HepG2 (cell line): Measurements from ENCODE around the gene AIP. TPM values are rescaled to one million over a fixed set of nuclear protein-coding genes. Genes with fewer than 3 reads are reported as not detected.

Experiments
- ATAC-seq: fragments of 200-7000 bp; cut with Tn5 transposase; 3 replicates; pipeline ENCODE4 v1.9.1; 2020; ENCODE audit warnings: mild to moderate bottlenecking, moderate library complexity
- BruUV-seq: library from RNA; stranded (reverse); fragments of 400-500 nt; replicated peaks from 2 replicates; lab custom pipeline; 2021; lab: Mats Ljungman, UMichigan
- CTCF ChIA-PET: fragments of 300-600 bp; formaldehyde crosslinking; extraction: SDS; loops from one replicate; lab custom pipeline; 2021; ENCODE audit warnings: low total read pairs, inconsistent platforms, low intra/inter-chr PET ratio; lab: Yijun Ruan, JAX
- POLR2A ChIA-PET: fragments of 350-600 bp; sonication (Branson Sonifier 250); formaldehyde crosslinking; loops from one replicate; lab custom pipeline; 2020; ENCODE audit warnings: antibody characterized with exemption, inconsistent platforms; lab: Yijun Ruan, JAX
- DNase-seq: peaks from one replicate; pipeline ENCODE4 v3.0.0-alpha.2; 2015; ENCODE audit warnings: low spot score
- FAIRE-seq: peaks from 3 replicates; lab custom pipeline; 2011; peaks lifted over from hg19 to GRCh38; lab: Jason Lieb, UNC
- H2AFZ ChIP-seq: one replicate; pipeline ENCODE4 v1.6.1; 2011; ENCODE audit warnings: low read length, inconsistent platforms
- H3K27ac ChIP-seq: fragments of 300-600 bp; 3 replicates; pipeline ENCODE4 v1.8.0; 2011; ENCODE audit warnings: mixed run types, mild to moderate bottlenecking, mixed read lengths, low read length, inconsistent platforms; ENCODE audit not compliant: insufficient read depth; ENCODE audit errors: extremely low read length
- H3K27me3 ChIP-seq, 2 experiments: fragments of 200-600 bp in 1 of 2; 2 replicates in 1 of 2; 3 replicates in 1 of 2; pipeline versions ENCODE4 v1.6.0 to v1.8.0; 2011; ENCODE audit warnings: low read length in 2 of 2, mild to moderate bottlenecking in 2 of 2, moderate library complexity in 2 of 2, inconsistent platforms in 1 of 2; ENCODE audit not compliant: insufficient read depth in 2 of 2, control insufficient read depth in 1 of 2
- H3K36me3 ChIP-seq, 2 experiments: fragments of 200-600 bp in 1 of 2; replicated peaks in 1 of 2; 2 replicates in 1 of 2; 3 replicates in 1 of 2; pipeline versions ENCODE4 v1.5.1 to v1.8.0; 2011; ENCODE audit warnings: low read length in 2 of 2, inconsistent platforms in 1 of 2; ENCODE audit not compliant: insufficient read depth in 2 of 2, control insufficient read depth in 1 of 2
- H3K4me1 ChIP-seq: 2 replicates; pipeline ENCODE4 v1.5.1; 2012; ENCODE audit warnings: low read length, inconsistent platforms; ENCODE audit not compliant: insufficient read depth
- H3K4me2 ChIP-seq: 2 replicates; pipeline ENCODE4 v1.6.0; 2011; ENCODE audit warnings: low read depth, low read length, inconsistent platforms
- H3K4me3 ChIP-seq, 3 experiments: fragments of 200-600 bp in 1 of 3; sonication (generic), shearing (Covaris generic) in 1 of 3; replicated peaks in 1 of 3; 2 replicates each; pipeline ENCODE4 v1.5.1; 2011 to 2016; ENCODE audit warnings: low read length in 3 of 3, inconsistent platforms in 2 of 3, low read depth in 2 of 3, mild to moderate bottlenecking in 2 of 3, control low read depth in 1 of 3, mixed read lengths in 1 of 3; ENCODE audit not compliant: insufficient read depth in 1 of 3
- H3K79me2 ChIP-seq: one replicate; pipeline ENCODE4 v1.6.1; 2011; ENCODE audit warnings: low read length, inconsistent platforms; ENCODE audit not compliant: insufficient read depth
- H3K9ac ChIP-seq: 2 replicates; pipeline ENCODE4 v1.6.0; 2011; ENCODE audit warnings: mild to moderate bottlenecking, low read depth, low read length, inconsistent platforms; ENCODE audit not compliant: insufficient read depth
- H3K9me3 ChIP-seq: 2 replicates; pipeline ENCODE4 v1.5.1; 2012; ENCODE audit warnings: mild to moderate bottlenecking, low read length
- H4K20me1 ChIP-seq: 2 replicates; pipeline ENCODE4 v1.6.0; 2011; ENCODE audit warnings: inconsistent platforms, mild to moderate bottlenecking, low read length, moderate library complexity; ENCODE audit not compliant: insufficient read depth
- BCL6 ChIP-seq: IDR thresholded peaks from 2 replicates; pipeline ENCODE4 v1.6.1; 2016; ENCODE audit warnings: missing genetic modification reagents, missing compliant biosample characterization
- GABPB1 ChIP-seq: IDR thresholded peaks from 2 replicates; pipeline ENCODE4 v1.6.1; 2016; ENCODE audit warnings: mild to moderate bottlenecking, missing genetic modification reagents, moderate library complexity, missing compliant biosample characterization
- GFI1 ChIP-seq: sonication (generic); formaldehyde crosslinking; IDR thresholded peaks from 2 replicates; pipeline ENCODE4 v1.5.0; 2020; ENCODE audit warnings: missing genetic modification reagents, mild to moderate bottlenecking, borderline replicate concordance
- ISL2 ChIP-seq: sonication (generic); formaldehyde crosslinking; IDR thresholded peaks from 2 replicates; pipeline ENCODE4 v1.5.0; 2020; ENCODE audit warnings: missing genetic modification reagents
- PHB2 ChIP-seq: fragments of 450-650 bp; IDR thresholded peaks from 2 replicates; pipeline ENCODE4 v1.6.1; 2018; ENCODE audit not compliant: partially characterized antibody
- RAD21 ChIP-seq: fragments of 450-650 bp; formaldehyde crosslinking; IDR thresholded peaks from 2 replicates; pipeline ENCODE4 v1.5.0; 2020; ENCODE audit warnings: mild to moderate bottlenecking
- RFX1 ChIP-seq: fragments of 450-650 bp; IDR thresholded peaks from 2 replicates; pipeline ENCODE4 v1.6.1; 2017
- SALL2 ChIP-seq: sonication (generic); formaldehyde crosslinking; IDR thresholded peaks from 2 replicates; pipeline ENCODE4 v1.8.1; 2023; ENCODE audit warnings: mild to moderate bottlenecking, missing genetic modification reagents, inconsistent platforms
- TEAD3 ChIP-seq: optimal IDR thresholded peaks from 2 replicates; pipeline ENCODE3; 2016; ENCODE audit warnings: borderline replicate concordance
- ZNF703 ChIP-seq: sonication (generic); formaldehyde crosslinking; IDR thresholded peaks from 2 replicates; pipeline ENCODE4 v1.5.1; 2020; ENCODE audit warnings: missing genetic modification reagents, mild to moderate bottlenecking, moderate library complexity, borderline replicate concordance
- ZNF788 ChIP-seq: sonication (generic); formaldehyde crosslinking; IDR thresholded peaks from 2 replicates; pipeline ENCODE4 v1.5.0; 2020; ENCODE audit warnings: mild to moderate bottlenecking, missing genetic modification reagents, borderline replicate concordance
- WGBS: methylation state at CpG from one replicate; pipeline ENCODE4 v1.1.6; 2017; ENCODE audit warnings: low lambda C conversion rate; 5-methylcytosine and 5-hydroxymethylcytosine counted together
- in situ Hi-C: cut with HindIII; loops from 2 replicates; pipeline ENCODE4 v1.10.0; 2017; ENCODE audit warnings: low pct_unique_long_range_greater_than_20kb; ENCODE audit not compliant: extremely low pct_ligation_motif_present
- intact Hi-C: fragments of 100-400 bp; cut with micrococcal nuclease; formaldehyde crosslinking; loops from one replicate; pipeline ENCODE4 v1.10.0; 2022; ENCODE audit not compliant: unreplicated experiment
- polyA plus RNA-seq, 8 experiments: library from polyadenylated mRNA; depleted of rRNA in 3 of 8; stranded (reverse) in 7 of 8; unstranded in 1 of 8; fragments of >200 nt; fragmentation: Illumina TruSeq in 4 of 8; extraction: Trizol in 4 of 8; gene quantifications; 2 replicates each; pipeline versions ENCODE4 v1.2.1 to v1.2.3, GENCODE V29; 2011 to 2016; ENCODE audit warnings: low read depth in 4 of 8, missing spikeins in 1 of 8, mixed read lengths in 1 of 8; ENCODE audit not compliant: insufficient read depth in 1 of 8
- total RNA-seq, 5 experiments: library from RNA; depleted of rRNA; stranded (reverse); fragments of >200 nt; fragmentation: Illumina TruSeq; extraction: Trizol; gene quantifications; 2 replicates each; pipeline ENCODE4 v1.2.3, GENCODE V29; 2016; ENCODE audit warnings: low read depth in 1 of 5
- TF ChIP-seq, protein P1 (sequence below): IDR thresholded peaks from 2 replicates; pipeline ENCODE4 v1.4.0; 2020; ENCODE audit warnings: mild to moderate bottlenecking, missing genetic modification reagents
- TF ChIP-seq, protein P2 (sequence below): sonication (generic); formaldehyde crosslinking; IDR thresholded peaks from 2 replicates; pipeline ENCODE4 v1.8.0; 2022; ENCODE audit warnings: missing genetic modification reagents, mild to moderate bottlenecking, borderline replicate concordance

Gene AIP
- total and polyA plus RNA-seq, 2 of the 13 experiments (the other 11 are each of a cell fraction or from before 2014, with no cell fraction given) = 51.8 to 110 TPM

DNA sequence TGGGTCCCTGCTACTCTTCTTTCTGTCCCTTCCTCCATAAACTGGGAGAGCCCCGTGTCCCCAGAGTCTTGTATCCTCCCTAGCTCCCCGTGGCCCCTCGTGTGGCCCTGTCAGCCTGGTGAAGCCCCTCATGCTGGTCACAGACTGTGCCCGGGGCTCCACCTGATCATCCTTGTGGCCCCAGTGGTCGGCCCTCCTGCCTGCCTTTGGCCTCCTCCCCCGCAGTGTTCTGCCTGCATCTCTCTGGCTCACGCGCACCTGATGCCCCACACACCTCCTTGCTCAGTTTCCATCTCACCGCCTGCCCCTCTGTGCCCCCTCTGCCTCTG, 41.6 kb downstream of the AIP start:
- no peaks in the 10 kb centered on the region for H4K20me1 ChIP-seq
- no peaks in the 10 kb centered on the region for H3K9me3 ChIP-seq
- BruUV-seq = no TSS peak
- no peak overlapping the region for H3K9ac ChIP-seq
- no peak overlapping the region for H3K4me2 ChIP-seq
- TF ChIP-seq PHB2 (no peak), ZNF703 (CRISPR knock-in tag) (no peak), TEAD3 (CRISPR knock-in tag) (no peak), GABPB1 (CRISPR knock-in tag) (no peak), BCL6 (no peak), ZNF788 (CRISPR knock-in tag) (no peak), SALL2 (CRISPR knock-in tag) (no peak), ISL2 (CRISPR knock-in tag) (no peak), GFI1 (CRISPR knock-in tag) (no peak), RFX1 (no peak), RAD21 (CRISPR knock-in tag) (no peak)
- TF ChIP-seq, protein P1, sequence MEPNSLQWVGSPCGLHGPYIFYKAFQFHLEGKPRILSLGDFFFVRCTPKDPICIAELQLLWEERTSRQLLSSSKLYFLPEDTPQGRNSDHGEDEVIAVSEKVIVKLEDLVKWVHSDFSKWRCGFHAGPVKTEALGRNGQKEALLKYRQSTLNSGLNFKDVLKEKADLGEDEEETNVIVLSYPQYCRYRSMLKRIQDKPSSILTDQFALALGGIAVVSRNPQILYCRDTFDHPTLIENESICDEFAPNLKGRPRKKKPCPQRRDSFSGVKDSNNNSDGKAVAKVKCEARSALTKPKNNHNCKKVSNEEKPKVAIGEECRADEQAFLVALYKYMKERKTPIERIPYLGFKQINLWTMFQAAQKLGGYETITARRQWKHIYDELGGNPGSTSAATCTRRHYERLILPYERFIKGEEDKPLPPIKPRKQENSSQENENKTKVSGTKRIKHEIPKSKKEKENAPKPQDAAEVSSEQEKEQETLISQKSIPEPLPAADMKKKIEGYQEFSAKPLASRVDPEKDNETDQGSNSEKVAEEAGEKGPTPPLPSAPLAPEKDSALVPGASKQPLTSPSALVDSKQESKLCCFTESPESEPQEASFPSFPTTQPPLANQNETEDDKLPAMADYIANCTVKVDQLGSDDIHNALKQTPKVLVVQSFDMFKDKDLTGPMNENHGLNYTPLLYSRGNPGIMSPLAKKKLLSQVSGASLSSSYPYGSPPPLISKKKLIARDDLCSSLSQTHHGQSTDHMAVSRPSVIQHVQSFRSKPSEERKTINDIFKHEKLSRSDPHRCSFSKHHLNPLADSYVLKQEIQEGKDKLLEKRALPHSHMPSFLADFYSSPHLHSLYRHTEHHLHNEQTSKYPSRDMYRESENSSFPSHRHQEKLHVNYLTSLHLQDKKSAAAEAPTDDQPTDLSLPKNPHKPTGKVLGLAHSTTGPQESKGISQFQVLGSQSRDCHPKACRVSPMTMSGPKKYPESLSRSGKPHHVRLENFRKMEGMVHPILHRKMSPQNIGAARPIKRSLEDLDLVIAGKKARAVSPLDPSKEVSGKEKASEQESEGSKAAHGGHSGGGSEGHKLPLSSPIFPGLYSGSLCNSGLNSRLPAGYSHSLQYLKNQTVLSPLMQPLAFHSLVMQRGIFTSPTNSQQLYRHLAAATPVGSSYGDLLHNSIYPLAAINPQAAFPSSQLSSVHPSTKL = no peak
- TF ChIP-seq, protein P2, sequence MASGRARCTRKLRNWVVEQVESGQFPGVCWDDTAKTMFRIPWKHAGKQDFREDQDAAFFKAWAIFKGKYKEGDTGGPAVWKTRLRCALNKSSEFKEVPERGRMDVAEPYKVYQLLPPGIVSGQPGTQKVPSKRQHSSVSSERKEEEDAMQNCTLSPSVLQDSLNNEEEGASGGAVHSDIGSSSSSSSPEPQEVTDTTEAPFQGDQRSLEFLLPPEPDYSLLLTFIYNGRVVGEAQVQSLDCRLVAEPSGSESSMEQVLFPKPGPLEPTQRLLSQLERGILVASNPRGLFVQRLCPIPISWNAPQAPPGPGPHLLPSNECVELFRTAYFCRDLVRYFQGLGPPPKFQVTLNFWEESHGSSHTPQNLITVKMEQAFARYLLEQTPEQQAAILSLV (CRISPR knock-in tag) = no peak
- H3K36me3 ChIP-seq = no peaks in the 10 kb centered on the region
- WGBS = 60% methylated on average over 5 of the region's 9 CpGs
- in situ Hi-C loops (no loop called here), intact Hi-C loops (loop anchor here (10.0 kb wide), 1 partner anchor 560 kb away; no protein-coding TSS in a partner anchor)
- ATAC-seq = no peak
- H3K4me1 ChIP-seq = no peaks in the 10 kb centered on the region
- peaks cover 4 to 19% of the 10 kb centered on the region in 2 experiments; a peak in 4 of 5 replicates for H3K27me3 ChIP-seq
- no peak overlapping the region for H3K4me3 ChIP-seq
- H3K27ac ChIP-seq = no peak overlapping the region
- no peaks in the 10 kb centered on the region for H3K79me2 ChIP-seq
- CTCF ChIA-PET = no interaction called here
- POLR2A ChIA-PET = no interaction called here
- no peak for DNase-seq
- H2AFZ ChIP-seq = no peak overlapping the region
- FAIRE-seq = no peak
